Measurements from ENCODE around the gene PHF21A.

The PHF21A gene

DNA sequence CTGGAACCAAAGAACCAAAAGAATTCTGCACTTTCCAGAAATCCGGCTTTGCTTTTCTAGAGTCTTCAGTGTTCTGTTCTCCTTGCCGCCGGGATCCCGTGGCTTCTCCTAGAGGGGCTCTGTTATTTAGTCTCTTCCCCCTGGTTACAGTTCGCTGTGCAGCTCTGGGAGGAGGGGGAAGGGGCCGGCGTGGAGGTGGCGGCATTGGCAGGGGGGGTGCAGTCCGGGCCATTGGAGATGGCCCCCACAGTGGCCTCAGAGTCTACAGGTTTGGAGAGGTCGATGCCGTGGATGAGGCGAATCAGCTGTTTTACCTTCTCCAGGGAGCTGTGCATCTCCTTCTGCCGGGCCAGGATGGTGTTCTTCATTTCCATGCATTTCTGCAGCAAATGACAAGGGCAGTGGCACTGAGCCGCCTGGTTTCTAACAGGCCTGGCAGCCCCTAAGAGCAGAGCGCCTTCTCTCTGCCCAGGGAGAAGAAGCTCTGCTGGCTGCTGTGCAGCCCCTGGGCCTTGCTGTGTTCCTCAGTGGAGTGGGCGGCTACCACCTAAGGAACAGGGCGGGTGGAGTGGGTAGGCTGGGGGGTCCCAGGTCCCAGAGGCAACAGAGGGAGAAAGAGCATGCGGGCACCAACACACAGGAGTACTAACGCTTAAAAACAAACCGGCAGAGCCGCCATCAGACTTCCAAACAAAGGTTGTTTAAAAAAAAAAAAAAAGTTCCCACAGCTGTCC is 187.2 kb downstream of the PHF21A start:
- DNase-seq: no peak

GRCh38 chr11:45933131-45933831 is 188.0 kb downstream of the PHF21A start:
- peak; percentile 52 for DNase-seq

DNA sequence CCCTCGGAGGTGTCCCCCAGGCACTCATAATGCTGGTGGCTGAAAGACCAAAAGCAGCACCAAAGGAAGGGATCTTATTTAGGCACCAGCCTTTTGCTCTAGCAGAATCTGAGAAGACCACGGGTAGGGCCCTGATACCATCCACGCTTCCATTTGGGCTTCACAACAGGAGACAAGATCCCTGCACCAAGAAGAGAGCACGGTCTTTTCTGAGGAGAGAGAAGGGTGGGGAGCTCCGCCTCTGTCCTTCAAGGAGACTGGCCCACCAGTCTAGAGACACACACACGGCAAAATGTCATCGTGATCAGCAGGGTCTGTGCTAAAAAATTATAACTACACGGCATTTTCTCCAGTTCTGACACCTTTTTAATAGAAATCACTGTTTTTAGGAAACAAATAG is 189.0 kb downstream of the PHF21A start:
- DNase-seq: no peak

DNA sequence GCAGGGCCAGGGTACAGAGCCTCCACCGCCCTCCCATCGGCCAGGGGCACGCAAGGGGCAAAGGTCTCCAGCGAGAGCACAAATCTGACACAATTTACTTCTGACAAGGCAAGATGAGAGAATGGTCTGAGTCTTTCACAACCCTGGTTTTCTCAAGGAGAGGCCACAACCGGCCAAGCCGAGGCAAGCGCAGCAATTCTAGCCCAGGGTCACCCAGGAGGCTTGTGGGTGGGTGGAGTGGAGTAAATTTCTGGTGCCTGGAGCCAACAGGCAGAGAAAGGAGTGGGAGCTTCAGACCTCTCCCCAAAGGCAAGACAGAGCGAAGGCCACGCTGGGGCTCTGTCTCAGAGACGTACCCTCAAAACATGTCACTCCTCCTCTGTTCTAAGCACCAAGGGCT is 189.5 kb downstream of the PHF21A start:
- DNase-seq: no peak

DNA sequence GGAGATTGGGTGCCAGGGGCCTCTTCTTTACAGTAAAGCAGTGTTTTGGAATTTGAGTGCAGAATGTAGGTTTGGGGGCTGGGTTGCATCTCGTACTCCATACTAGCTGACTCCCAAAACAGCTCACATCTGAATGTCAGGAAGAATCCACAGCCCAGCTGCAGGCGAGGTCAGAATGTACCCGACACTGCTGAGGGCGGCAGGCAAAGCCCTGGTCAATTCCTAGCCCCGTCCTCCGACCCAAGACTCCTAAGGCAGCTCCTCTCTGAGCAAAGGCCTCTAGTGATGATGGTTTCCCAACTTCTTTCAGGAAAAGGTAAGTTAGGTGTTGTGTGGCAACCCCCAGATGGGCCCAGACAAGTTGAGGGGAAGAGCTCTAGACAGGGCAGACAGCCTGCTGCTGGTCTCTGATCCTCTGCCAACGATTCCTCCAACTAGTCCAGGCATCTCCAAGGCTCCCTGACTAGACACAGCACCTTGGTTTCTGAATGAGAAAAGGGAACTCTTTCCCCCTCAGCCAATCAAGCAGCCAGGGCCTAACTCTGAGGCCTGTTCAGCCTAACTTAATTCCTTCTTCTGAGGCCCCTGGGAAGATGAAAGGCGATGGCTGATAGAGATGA is 190.2 kb downstream of the PHF21A start:
- no peak for DNase-seq

- no peak for DNase-seq
Measured at GRCh38 chr11:45930031-45930794, 191.0 kb downstream of the PHF21A start.

GRCh38 chr11:45929486-45930030 is 191.7 kb downstream of the PHF21A start:
- DNase-seq: no peak

DNA sequence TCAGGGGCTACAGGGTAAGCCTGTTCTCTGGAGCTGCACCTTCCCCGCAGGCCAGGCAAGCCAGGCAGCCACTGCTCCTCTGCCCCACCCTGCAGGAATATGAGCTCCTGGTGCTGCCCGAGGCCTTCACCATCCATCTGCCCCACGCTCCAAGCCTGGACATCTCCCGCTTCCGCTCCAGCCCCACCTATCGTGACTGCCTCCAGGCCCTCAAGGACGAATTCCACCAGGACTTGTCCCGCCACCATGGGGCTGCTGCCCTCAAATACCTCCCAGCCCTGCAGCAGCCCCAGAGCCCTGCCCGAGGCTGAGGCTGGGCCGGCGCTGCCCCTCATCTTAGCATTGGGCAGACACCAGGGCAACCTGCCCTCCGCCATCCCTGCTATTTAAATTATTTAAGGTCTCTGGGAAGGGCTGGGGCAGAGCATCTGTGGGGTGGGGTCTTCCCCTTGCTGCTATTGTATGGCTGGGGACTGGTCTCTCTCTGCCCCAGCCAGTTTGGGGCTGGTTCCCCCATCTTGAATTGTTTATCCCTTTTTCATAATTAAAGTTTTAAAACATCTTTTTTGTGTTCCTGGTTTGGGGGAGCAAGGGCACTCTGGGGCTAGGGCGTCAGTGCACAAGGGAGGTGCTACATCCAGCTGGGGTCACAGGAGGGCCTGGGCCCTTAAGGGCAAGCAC is 192.6 kb downstream of the PHF21A start:
- DNase-seq: no peak

GRCh38 chr11:45927684-45928413 is 193.4 kb downstream of the PHF21A start:
- no peak for DNase-seq

- DNase-seq: no peak
Measured at GRCh38 chr11:45927332-45927683, 193.9 kb downstream of the PHF21A start.

GRCh38 chr11:45926536-45927331 is 194.5 kb downstream of the PHF21A start:
- DNase-seq: no peak

- no peak for DNase-seq
Measured at GRCh38 chr11:45926001-45926401, 195.3 kb downstream of the PHF21A start.

- no peak for DNase-seq
Measured at GRCh38 chr11:45925550-45925949, 195.7 kb downstream of the PHF21A start.

GRCh38 chr11:45924927-45925326 is 196.3 kb downstream of the PHF21A start:
- no peak for DNase-seq

DNA sequence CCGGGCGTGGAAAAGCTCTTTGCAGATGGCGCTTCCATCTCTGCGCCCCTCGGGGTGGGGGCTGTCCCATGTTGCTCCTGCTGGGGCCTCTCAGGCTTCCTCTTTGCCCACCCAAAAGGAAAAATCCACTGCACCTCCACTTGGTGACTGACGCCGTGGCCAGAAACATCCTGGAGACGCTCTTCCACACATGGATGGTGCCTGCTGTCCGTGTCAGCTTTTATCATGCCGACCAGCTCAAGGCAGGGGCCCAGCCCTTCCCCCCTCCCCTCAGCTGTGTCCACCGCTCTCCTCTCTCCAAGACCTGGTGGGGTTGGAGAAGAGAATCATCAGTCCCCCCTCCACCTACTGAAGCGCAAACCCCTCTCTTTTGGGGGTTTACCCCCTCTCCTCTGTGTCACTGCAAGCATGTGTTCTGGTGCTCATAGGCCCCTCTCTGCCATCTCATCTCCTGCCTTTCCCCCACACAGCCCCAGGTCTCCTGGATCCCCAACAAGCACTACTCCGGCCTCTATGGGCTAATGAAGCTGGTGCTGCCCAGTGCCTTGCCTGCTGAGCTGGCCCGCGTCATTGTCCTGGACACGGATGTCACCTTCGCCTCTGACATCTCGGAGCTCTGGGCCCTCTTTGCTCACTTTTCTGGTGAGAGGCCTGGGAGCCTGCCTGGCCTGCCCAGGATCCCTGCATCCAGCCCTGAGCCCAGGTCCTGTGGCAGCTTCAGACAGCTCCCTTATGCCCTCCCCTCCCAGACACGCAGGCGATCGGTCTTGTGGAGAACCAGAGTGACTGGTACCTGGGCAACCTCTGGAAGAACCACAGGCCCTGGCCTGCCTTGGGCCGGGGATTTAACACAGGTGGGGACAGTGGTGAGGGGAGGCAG is 197.0 kb downstream of the PHF21A start:
- no peak for DNase-seq

DNA sequence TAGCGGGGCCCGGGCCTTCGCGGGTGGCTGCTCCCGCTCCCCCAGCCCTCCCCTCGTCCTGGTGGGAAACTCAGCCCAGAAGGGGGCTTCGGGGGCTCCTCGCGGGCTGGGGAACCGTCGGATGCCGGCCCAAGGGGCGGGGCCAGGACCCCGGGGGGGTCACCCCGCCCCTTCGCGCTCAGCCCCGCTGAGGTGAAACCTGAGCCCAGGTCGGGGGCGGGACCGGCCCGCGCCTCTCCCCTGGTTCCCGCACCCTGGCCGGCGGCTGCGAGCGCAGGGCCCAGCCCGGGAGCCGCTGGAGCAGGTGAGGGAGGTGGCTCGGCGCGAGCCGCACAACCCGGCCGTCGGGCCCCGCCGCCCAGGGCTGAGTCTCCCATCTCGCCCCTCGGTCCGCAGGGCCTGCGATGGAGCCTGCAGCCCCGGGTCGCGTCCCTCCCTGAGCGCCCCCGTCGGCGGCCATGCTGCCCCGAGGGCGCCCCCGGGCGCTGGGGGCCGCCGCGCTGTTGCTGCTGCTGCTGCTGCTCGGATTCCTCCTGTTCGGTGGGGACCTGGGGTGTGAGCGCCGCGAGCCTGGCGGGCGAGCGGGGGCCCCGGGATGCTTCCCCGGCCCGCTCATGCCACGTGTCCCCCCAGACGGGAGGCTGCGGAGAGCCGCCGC is 198.7 kb downstream of the PHF21A start, which contains the start of gene LARGE2:
Gene LARGE2 (plus strand): TSS at position 232 of the 658 bp plus-strand sequence. CDS start 227 bp downstream, at position 459.
- DNase-seq: no peak

GRCh38 chr11:45921561-45922424 is 199.5 kb downstream of the PHF21A start:
- DNase-seq: no peak

All from fibroblast of skin of abdomen (primary cell).